GM19372 (cell line): ENCODE measurements around the gene DPYD.

Experiments used
- ATAC-seq: cut with Tn5 transposase; IDR thresholded peaks from one replicate; pipeline ENCODE4 v1.9.1; 2021; ENCODE audit warnings: mild to moderate bottlenecking, low read depth, moderate library complexity; ENCODE audit not compliant: unreplicated experiment

The DPYD gene

GRCh38 chr1:97128426-97128825 lies 792.4 kb downstream of the DPYD start:
- ATAC-seq = no peak

DNA sequence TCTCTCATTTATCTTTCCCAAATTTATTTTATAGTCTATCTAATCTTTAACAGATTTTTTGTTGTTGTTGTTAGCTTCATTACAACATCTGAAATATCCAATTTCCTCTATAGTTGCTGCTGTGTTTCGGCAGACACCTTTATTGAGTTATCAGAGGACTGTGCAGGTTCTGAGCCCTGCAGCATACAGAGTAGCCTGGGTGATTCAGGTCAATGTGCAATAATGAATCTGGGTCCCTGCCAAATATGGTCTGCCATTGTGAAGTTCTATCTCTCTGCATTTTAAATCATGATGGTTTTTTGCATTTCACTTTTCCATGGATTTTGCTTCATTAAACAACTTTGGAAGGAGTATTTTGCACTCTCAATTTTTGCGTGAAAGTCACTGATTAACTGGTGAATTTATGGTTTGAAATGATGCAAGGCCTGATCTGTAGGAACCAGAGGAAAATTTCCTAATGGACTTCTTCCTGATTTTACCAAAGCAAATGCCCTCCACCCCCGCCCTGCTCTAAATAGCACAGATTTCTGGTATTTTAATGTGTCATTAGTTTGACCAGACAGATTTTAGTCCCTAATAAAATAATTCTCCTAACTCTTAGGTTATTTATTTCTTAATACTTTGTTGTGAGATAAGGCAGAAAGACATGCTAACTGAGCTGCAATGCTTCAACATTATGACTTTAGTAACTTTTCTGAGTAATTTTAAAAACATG lies 797.0 kb downstream of the DPYD start:
- no peak for ATAC-seq

DNA sequence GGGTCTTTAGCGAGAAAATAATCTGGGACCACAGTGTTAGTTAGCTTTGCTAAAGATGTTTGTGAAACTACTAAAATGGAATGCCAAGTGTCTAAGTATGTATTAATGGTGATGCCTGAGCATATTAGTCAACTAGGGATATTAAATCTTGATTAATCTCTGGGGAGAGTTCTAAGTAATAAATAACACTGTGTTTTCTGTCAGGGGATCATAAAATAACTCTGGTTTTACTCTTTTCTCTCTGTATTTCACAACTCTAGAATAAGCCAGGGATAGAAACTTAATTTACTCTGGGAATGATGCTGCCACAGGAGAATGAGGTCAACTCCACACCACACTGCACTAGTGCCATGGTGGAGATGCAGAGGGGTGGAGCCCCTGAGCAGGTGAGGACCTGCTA lies 800.0 kb downstream of the DPYD start:
- ATAC-seq = no peak

- no peak for ATAC-seq
Observed at GRCh38 chr1:97119260-97120158, 801.3 kb downstream of the DPYD start.

DNA sequence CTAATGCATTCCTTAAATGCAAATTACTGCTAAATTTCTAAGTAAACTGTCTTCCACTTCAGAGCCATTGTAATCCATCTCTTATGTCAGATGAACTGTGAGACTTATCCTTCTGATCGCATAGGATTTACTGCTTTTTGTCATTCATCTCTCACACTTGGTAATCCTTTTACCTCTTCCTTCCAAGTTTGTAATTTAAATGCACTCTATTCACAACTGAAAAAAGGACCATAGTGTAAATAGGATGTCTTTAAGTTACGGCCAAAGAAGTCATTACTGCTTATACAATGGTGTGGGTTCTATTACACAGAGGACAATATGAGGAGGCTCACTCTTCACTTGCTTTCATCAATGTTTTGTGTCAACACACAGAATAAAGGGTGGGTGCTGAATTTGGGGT lies 806.0 kb downstream of the DPYD start:
- ATAC-seq = no peak

DNA sequence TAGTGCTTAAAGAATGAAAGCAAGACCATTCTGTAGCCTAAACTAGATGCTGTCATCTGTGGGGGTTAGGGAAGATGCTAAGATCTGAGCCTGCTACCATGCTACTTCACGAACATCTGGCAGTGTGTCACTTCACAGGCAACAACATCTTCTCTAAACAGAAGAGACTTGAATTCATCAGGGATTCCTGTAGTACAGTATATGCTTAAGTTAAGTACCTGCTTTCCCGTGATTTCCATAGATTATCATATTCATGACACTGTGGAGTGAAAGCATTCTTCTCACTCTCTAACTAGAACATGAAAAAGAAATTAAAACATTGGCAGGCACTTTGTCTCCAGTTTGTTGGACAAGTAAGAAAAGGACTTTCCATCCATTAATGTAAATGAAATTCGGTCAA lies 808.4 kb downstream of the DPYD start:
- no peak for ATAC-seq

DNA sequence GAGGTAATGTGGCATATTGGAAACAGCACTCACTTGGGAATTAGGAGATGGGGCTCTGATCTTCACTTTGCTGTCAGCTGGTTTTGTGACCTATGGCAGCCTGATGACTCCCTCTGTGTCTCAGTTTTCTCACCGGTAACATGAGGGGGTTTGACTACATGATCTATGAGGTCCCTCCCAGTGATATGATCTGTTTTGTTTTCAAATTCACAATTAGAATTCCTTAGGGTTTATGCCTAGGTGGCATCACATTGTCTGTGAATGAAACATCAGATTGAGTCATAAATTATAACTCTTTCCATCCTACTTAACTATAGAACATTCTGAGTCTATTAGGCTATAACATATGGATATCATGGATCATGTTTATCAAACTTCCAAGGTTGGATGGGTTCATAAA lies 812.7 kb downstream of the DPYD start:
- no peak for ATAC-seq

GRCh38 chr1:97105531-97105930 lies 815.3 kb downstream of the DPYD start:
- no peak for ATAC-seq

DNA sequence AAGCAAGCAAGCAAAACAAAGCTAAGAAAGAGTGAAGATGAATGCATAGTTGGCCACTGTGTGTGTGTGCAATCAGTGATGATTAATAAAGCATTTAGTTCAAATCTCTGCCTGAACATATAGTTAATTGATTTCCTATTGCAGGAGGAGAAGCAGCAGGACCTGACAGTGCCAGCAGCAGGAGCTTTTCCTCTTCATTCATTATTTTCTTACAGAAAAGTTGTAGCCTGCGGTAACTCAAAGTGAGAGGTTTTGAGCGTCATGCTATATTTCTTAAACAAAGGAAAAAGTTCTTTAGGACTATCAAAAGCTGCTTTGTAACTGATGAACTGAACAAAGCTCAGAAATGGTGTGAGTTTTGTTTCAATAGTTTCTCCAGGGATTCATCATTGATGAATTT lies 819.3 kb downstream of the DPYD start:
- ATAC-seq = no peak

- no peak for ATAC-seq
Observed at GRCh38 chr1:97097404-97097925, 823.4 kb downstream of the DPYD start.

DNA sequence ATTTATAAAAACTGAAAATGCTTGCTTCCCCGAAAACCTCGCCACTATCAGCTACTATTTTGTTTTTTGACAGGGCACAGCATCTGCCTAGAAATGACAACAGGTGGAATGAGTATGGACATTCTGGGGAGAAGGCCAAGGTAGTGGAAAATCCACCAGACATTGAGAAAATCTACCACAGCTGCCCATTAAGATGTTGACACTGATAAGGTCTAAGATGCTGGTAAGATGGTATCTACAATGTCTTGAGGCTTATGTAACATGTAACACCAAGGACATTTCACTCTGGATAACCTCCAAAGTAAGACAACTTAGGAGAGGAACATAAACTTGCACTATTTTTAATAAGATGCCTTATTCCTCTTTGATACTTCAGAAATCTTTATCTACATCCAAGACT lies 825.1 kb downstream of the DPYD start:
- no peak for ATAC-seq

DNA sequence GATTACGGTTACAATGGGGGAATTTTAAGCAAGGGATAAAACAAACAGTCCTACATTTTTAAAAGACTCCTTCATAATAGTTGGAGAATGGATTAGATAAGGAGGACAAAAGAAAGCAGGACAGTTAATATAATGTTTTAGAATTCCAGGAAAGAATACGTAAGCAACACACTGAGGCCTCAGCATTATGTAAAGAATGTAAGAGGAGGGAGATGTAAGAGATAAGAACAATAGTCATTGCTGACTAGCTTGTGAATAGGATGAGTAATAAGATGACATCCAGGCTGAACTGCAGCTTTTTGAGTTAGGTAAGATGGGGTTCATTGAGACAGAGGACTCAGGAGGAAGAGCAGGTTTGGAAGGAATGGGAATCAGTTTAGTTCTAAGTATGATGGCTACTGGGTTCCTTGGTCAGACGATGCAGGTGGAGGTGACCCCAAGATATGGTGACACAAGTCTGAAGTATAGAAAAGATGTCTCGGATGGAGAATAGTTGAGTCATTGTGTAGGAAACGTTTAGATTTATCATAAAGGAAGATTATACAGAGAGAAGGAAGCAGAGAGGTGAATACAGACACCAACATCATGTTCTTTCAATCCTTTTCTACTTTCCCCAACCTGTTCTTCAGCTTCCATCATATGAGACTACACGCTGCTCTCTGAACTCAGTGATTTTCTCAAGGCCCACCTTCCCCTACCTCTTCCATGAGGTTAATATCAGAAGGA lies 826.4 kb downstream of the DPYD start:
- ATAC-seq = no peak

DNA sequence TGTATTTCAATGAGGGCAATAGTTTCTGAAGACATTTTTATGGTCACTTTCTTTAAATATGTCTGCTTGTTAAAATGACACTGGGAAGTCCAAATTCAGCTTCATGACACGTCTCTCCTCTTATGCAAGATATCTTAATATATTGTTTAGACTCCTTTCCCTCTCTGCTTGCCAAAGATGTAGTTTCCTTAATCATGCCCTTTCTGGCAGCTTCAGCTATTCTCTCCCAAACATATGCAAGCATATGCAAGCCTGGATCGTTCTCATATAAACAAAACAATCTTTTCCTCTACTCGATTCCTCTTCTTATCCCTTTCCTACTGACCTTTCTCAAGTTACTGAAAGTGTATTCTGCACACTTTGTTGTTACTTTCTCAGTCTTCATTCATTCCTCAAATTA lies 827.1 kb downstream of the DPYD start:
- no peak for ATAC-seq

- no peak for ATAC-seq
Observed at GRCh38 chr1:97092824-97093223, 828.0 kb downstream of the DPYD start.

GRCh38 chr1:97091679-97092078 lies 829.2 kb downstream of the DPYD start:
- no peak for ATAC-seq

GRCh38 chr1:97091263-97091662 lies 829.6 kb downstream of the DPYD start:
- no peak for ATAC-seq

DNA sequence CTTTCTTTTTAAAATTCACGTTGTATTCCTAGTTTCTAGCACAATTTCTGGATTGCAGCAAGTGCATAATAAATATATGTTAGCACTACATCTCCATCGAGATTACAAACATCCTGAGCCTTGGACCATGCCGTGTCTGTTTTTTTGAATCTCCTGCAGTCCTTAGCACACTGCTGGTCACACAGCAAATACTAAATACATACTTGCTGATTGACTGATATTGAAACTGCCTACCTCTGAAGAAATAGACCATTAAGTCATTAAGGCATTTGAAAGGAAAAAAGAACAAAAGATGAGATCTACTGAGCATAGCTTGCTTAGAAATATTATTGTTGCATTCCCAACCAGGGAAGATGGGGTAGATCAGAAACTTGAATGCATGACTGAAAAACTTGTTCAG lies 830.1 kb downstream of the DPYD start:
- no peak for ATAC-seq

DNA sequence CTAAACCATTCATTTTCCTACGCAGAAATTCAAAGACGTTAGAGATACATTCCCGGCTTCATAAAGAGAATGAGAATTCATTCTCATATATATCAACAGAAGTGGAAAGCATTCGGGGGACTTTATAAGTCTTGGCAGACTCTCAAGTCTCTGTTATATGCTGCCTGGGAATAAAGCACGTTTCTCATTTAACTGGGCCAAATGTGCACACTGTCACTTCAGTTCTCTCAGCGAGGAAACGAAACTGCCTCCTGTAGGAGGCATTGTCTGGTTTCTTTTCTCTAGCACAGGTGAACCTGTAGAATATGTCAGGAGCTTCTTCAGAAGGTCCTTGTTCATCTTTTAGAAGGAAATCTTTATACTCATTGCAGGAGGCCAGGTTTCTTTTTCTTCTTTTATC lies 831.7 kb downstream of the DPYD start:
- ATAC-seq = no peak

- no peak for ATAC-seq
Observed at GRCh38 chr1:97088391-97088790, 832.4 kb downstream of the DPYD start.

- ATAC-seq = no peak
Observed at GRCh38 chr1:97084546-97084945, 836.3 kb downstream of the DPYD start.
